ENCODE data around the gene CCDC85C. TPM values are rescaled to one million over a fixed set of nuclear protein-coding genes. Genes with fewer than 3 reads are reported as not detected.

Gene CCDC85C
- total and polyA plus RNA-seq, 10 donors, result 1.6 to 12.4 (median 8.1) TPM

GRCh38 chr14:99497894-99498293 lies 106.1 kb downstream of the CCDC85C start:
- no peaks in the 10 kb centered on the region for H3K9me3 ChIP-seq
- TF ChIP-seq POLR2AphosphoS5 (IDR thresholded peaks at IDR 0.05) (no peak), POLR2A (IDR thresholded peaks at IDR 0.05) (no peak)
- TF ChIP-seq, protein P1, sequence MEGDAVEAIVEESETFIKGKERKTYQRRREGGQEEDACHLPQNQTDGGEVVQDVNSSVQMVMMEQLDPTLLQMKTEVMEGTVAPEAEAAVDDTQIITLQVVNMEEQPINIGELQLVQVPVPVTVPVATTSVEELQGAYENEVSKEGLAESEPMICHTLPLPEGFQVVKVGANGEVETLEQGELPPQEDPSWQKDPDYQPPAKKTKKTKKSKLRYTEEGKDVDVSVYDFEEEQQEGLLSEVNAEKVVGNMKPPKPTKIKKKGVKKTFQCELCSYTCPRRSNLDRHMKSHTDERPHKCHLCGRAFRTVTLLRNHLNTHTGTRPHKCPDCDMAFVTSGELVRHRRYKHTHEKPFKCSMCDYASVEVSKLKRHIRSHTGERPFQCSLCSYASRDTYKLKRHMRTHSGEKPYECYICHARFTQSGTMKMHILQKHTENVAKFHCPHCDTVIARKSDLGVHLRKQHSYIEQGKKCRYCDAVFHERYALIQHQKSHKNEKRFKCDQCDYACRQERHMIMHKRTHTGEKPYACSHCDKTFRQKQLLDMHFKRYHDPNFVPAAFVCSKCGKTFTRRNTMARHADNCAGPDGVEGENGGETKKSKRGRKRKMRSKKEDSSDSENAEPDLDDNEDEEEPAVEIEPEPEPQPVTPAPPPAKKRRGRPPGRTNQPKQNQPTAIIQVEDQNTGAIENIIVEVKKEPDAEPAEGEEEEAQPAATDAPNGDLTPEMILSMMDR (IDR thresholded peaks at IDR 0.05 in 8 of 11, conservative IDR thresholded peaks at IDR 0.05 in 3 of 11), result no peak
- WGBS, 5 donors, result 90 to 97% (median 93%) methylated on average over 3 of the region's 3 CpGs

DNA sequence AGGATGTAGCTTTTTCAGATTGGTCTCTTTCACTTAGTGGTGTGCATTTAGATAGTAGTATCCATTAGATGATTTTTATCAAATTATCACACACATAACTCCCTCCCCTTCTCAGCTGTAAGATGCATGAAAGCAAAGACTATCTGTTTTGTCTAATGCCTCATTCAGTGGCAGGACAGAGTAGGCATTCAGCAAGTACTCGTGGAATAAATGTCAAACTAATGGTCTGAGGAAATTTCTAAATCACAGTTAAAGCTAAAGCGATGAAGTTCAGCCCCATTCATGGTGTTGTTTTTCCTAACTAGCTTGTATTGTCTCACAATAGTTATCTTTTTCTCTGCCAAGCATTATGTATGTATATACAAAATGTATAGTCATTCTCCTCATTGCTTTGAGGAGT lies 106.7 kb downstream of the CCDC85C start:
- intact Hi-C loops (cut with DNase I; ENCODE audit: low total_unique reads), result no loop called here
- Histone ChIP-seq H3K27ac (no peak overlapping the region), H3K4me3 (no peak overlapping the region), H3K36me3 (peaks cover 0 to 100% (median 94%) of the 10 kb centered on the region in 6 donors), H3K9me3 (no peaks in the 10 kb centered on the region), H3K4me1 (peaks cover 0 to 7% (median 0%) of the 10 kb centered on the region in 6 donors), H3K27me3 (replicated peaks in 1 of 7) (no peaks in the 10 kb centered on the region)
- 92 to 100% (median 98%) methylated on average over 2 of the region's 2 CpGs for WGBS, 5 donors
- TF ChIP-seq POLR2A (IDR thresholded peaks at IDR 0.05), result no peak
- no peak for TF ChIP-seq POLR2AphosphoS5 (IDR thresholded peaks at IDR 0.05)
- no peak for DNase-seq

More at GRCh38 chr14:99497894-99498293, 106.1 kb downstream of the CCDC85C start:
- Histone ChIP-seq H3K27me3 (replicated peaks in 1 of 7) (no peaks in the 10 kb centered on the region), H3K4me1 (peaks cover 0 to 1% (median 0%) of the 10 kb centered on the region in 6 donors), H3K4me3 (no peak overlapping the region), H3K36me3 (peaks cover 0 to 100% (median 94%) of the 10 kb centered on the region in 6 donors), H3K27ac (no peak overlapping the region)
- DNase-seq, result no peak
- intact Hi-C loops (cut with DNase I; ENCODE audit: low total_unique reads), result no loop called here

- no peak for DNase-seq
- Histone ChIP-seq H3K27me3 (replicated peaks in 1 of 7) (no peaks in the 10 kb centered on the region), H3K9me3 (no peaks in the 10 kb centered on the region), H3K36me3 (no peaks in the 10 kb centered on the region), H3K4me3 (no peak overlapping the region), H3K4me1 (peaks cover 23 to 85% (median 66%) of the 10 kb centered on the region in 6 donors), H3K27ac (no peak overlapping the region)
- TF ChIP-seq, protein P1 (IDR thresholded peaks at IDR 0.05 in 8 of 11, conservative IDR thresholded peaks at IDR 0.05 in 3 of 11), result no peak
- TF ChIP-seq POLR2A (IDR thresholded peaks at IDR 0.05) (no peak), POLR2AphosphoS5 (IDR thresholded peaks at IDR 0.05) (no peak)
- WGBS, 5 donors, result 65 to 83% (median 76%) methylated on average over 2 of the region's 2 CpGs
- intact Hi-C loops (cut with DNase I; ENCODE audit: low total_unique reads), result no loop called here
Measured at GRCh38 chr14:99484106-99484505, 119.9 kb downstream of the CCDC85C start.

- H3K27me3 ChIP-seq (replicated peaks in 1 of 7), result no peaks in the 10 kb centered on the region
- peak overlapping the region; percentile 85 to 97 (median 94) for H3K27ac ChIP-seq
- no peaks in the 10 kb centered on the region for H3K9me3 ChIP-seq
- no peak for TF ChIP-seq POLR2A (IDR thresholded peaks at IDR 0.05)
- TF ChIP-seq, protein P1 (IDR thresholded peaks at IDR 0.05 in 8 of 11, conservative IDR thresholded peaks at IDR 0.05 in 3 of 11), result no peak
- TF ChIP-seq POLR2AphosphoS5 (IDR thresholded peaks at IDR 0.05), result no peak
- intact Hi-C loops (cut with DNase I; ENCODE audit: low total_unique reads), result no loop called here
- H3K4me1 ChIP-seq, result peaks cover 31 to 85% (median 69%) of the 10 kb centered on the region in 6 donors
- no peaks in the 10 kb centered on the region for H3K36me3 ChIP-seq
- no peak for DNase-seq
- 0% methylated on average over 16 to 17 of the region's 17 CpGs for WGBS, 5 donors
- H3K4me3 ChIP-seq, result peak overlapping the region; percentile 83 to 97 (median 90)
Measured at GRCh38 chr14:99481745-99482099, 122.3 kb downstream of the CCDC85C start.

Measured in spleen (tissue), 11 donors.